ENCODE data around the gene TFAM.
A peak's percentile ranks its signal among the peaks of the same experiment; 100 is the strongest.

The TFAM gene

DNA sequence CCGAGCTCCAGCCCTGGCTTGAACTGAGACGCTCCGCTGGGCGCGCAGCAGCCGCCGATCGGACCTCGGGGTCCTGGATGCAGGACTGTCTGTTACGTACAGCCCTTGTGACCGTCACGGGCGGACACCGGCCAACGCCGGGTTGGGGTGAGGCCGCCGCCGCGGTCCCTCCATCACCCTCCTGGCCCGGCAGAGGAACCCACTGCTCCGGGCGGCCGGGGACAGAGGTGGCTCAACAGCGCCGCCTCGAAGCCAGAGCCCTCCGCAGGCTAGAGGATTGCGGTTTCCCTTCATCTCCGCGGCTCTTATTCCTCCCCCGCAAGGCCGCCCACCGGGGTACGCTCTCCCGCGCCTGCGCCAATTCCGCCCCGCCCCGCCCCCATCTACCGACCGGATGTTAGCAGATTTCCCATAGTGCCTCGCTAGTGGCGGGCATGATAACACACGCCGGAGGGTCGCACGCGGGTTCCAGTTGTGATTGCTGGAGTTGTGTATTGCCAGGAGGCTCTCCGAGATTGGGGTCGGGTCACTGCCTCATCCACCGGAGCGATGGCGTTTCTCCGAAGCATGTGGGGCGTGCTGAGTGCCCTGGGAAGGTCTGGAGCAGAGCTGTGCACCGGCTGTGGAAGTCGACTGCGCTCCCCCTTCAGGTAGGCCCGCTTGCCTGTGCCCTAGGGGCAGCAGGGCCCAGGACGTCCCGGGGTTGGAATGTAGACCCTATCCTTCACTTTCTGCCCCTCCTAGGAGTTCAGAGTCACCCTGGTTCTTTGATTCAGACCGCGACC, at the start of gene TFAM:
TFAM (plus strand) TSS at position 412 of the 785 bp plus-strand sequence; CDS start at position 550, 138 bp downstream.
- peak; percentile 95 for DNase-seq

DNA sequence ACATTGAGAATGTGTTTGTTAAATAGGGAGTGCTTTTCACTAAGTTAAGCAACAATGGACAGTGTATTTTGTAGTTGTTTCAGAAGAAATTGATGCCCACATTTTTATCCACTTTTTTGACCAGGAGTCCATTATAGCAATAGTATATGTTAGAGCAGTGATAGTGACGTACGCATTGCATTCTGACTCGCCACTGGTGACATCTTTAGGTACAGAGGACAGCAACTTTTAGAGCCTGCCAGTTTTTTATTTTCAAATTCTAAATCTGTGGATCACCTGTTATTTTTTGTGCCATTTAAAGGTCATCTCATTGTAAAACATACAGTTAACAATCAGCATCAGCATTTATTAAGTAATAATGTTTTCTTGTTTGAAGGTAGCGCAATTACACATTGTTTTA, 49.0 kb upstream of the TFAM start:
- no peak for DNase-seq

DNA sequence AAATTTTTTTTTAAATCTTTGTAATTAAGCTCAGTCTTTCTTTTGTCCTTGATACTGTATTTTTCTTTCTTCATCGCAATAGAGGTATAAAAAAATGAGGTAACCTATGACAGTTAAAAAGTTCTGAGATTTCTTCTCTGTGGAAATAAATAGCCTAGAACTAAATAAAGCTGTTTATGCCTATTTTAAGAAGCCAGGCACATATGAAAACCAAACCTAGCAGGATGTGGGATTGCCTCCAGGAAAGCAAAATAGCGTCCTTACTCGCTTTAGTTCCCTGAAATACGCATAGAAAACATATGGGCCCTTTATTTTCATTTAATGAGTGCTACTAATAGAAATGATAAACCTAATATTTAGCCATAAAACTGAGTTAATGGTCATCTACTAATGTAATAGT, 43.8 kb upstream of the TFAM start:
- DNase-seq, result no peak

DNA sequence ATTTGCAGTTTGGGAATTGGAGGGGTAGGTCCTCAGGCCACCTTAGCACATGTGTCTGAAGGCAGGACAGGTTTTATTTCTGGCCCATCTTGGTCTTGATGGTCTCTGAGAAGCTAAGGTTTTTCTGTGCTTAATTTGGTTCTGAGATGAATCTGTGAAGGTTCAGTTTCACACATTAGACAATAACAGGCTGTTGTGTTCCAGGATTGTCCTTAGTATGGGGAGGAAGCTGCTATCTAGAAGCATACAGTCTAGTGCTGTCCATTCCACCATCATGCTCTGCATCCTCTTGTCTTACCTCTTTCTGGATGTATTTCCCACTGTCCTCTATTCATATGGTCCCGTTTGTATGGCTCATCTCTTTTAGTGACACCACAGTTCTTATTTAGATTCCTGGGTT, 43.3 kb upstream of the TFAM start:
- DNase-seq, result no peak

DNA sequence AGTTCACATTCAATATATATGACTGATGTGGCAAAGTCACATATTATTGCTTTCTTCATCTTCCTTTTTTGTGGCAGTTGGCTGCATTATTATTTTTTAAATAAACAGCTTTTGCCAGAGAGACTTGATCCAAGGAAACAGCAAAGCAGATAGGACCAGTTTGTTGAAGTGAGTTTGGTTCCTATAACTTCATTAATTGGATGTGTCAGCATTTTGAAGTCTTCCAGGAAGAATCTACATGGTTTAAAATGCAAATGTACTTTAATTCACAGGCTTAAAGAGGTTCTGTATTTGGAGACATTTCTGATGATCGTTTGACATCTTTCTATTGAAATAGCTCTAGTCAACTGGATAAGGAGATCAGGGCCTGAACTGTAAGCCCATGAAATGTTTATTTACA, 37.2 kb upstream of the TFAM start:
- DNase-seq, result no peak

DNA sequence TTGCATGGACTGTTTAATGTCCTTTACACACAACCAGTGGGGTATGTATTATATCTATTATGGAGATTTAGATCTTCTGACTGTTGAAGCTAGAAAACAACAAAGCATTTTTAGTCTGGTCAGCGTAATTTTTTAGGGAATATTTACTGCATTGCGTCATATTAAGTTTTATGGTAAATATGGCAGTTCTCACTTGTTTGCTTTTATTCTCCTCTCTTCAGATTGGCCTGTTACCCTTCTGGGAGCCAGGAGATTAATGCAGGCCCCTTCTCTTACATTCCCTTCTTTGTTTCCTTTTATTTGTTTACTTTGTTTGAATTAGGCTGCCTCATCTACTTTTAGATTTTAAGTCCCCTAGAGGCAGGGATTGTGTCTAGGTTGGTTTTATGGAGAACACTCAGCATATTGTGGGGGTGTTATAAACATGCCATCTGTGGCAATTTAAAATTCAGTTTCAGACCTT, 36.6 kb upstream of the TFAM start:
- DNase-seq, result peak; percentile 27

DNA sequence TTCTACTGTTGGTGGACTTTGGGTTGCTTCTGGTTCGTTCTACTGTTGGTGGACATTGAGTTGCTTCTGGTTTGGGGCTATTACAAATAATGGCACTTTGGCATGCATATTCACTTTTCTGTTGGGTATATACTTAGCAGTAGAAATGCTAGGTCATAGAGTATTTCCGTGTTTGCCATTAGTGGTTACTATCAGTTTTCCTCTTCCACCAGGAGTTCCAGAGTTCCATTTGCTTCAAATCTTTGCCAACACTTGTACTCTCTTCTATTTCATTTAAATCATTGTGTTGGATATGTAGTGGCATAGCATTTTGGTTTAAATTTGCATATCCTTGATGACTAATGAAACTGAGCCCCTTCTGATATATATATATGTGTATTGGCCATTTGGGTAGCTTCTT, 35.2 kb upstream of the TFAM start:
- no peak for DNase-seq

DNA sequence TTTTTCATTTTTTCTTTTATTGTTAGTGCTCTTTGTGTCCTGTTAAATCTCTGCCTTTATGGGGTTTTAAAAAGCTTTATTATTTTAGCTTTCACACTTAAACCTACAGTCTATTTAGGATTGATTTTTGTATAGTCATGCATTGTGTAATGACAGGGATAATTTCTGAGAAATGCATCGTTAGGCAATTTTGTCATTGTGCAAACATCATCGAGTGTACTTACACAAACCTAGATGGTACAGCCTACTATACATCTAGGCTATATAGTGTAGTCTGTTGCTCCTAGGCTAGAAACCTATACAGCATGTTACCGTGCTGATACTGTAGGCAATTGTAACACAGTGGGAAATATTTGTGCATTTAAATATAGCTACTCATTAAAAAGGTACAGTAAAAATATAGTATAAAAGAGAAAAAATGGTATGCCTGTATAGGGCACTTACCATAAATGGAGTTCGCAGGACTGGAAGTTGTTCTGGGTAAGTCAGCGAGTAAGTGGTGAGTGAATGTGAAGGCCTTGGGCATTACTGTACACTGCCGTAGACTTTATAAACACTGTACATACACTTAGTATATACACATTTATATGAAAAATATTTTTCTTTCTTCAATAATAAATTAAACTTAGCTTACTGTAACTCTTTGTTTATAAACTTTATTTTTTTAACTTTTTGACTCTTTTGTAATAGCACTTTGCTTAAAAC, 34.4 kb upstream of the TFAM start:
- DNase-seq, result peak; percentile 51

DNA sequence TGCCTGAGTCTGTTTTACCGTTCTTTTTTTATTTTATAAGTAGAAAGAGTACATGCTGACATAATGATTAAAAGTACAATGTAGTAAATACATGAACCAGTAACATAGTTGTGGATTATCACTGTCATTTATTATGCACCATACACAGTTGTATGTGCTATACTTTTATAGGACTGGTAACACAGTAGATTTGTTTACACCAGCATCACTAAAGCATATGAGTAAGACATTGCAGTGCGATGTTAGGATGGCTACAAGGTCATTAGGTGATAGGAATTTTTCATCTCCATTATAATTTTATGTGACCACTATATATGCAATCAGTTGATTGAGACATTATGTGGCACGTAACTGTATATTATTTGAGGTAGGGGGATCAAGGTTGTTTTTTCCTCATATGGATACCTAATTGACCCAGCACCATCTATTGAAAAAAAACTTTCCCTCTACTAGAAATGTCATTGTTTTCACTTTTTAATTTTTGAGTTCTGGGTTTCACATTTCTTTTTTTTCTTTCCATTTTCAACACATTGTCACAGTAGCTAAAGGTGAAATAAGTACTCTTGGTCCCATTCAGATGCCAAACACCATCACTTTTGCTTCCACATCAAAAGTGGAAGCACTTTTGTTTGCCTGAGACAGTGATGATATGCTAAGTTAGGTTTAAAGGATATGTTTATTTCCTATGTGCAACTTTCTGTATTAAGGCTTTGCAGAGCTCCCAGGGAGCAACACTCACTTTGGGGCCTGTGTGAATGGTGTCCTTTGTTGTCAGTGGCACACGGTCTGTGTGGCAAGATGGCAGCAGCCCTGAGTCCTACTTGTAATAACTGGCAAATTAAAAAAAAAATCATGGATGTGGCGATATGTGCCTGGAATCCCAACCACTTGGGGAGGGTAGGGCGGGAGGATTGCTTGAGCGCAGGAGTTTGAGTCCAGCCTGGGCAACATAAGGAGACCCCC, 33.3 kb upstream of the TFAM start:
- no peak for DNase-seq

DNA sequence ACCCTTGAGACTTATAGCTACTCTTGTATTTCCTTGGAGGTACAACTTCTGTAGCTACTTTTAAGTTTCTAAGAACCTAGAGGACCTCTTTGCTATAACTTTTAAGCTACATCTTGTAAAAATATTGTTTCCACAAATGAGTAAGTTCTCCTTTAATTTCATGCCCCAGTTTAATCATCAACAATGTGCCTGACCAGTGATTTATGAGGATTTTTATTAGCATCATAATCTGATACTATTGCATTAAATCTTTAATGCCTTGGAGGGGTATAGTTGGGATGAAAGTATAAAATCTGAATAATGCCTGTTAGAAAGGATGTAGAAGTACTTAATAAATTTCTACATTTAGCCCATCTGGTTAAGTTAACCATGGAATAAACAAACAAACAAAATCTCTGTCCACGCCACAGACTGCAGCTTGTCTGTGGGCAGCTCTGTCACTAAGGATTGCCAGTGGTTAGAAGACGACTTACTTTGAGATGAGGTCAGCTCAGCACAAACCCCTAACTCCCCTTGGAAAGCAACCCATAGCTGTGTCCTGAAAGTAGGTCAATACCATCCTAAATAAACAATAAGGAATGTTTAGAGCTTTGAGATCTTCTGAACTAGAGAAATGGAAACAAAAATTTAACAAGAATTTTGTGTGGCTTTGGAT, 32.1 kb upstream of the TFAM start:
- no peak for DNase-seq

DNA sequence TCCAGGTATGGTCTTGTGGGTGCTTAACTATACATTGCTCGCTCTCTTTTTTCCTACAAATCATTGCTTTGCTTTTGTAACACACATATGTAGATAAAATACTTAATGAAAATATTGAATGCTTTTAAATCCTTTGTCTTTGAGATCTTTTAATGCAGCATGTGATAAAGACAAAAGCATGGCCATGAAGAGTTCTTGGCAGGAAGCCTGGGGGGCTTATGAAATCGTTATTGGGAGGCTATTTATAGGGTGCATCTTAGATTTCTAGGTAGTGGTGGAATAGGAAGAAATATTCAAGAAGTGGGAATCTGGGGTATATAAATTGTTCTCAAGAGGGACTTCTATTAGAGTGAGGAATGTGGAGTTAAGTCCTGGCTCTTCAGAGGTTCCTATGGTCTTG, 28.5 kb upstream of the TFAM start:
- no peak for DNase-seq

DNA sequence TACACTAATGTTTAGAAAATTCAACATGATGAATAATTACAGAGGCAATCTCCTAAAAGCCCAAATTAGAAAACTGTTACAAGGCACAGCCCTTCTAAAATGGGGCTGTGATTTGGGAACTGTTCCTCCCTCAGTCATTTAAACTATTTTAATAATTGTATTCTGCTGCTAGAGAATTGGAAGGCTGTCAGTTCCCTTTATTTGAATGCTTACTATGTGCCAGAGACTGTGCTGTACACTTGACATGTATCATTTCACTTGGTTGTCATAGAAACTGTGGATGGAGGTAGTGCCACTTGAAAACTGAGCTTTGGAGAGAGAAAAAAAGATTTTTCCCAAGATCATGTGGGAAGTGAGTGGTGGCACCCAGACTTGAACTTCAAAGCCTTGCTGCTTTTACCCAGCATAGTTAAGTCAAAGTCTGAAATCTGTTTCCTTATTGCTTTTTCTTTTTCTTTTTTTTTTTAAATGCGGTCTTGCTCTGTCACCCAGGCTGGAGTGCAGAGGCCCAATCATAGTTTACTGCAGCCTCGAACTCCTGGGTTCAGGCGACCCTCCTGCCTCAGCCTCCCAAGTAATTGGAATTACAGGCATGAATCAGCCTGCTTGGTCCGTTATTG, 26.8 kb upstream of the TFAM start:
- peak; percentile 5 for DNase-seq

DNA sequence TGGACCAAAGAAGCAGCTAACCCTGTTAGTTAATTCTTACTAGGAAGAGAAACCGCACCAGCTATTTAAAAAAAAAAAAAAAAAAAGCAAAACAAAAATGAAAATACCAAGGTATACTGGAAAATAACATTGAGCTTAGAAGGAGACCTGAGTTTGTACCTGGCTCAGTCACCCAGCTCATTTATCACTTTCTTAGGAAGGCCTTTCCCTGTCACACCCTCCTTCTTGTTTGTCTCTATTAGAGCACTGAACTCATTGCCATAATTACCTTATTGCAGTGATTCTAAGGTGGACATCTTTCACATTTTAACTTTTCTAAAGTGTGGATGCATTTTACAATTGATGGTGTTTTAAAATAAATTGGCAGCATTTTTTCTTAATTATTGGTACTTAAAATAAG, 26.3 kb upstream of the TFAM start:
- DNase-seq, result no peak

DNA sequence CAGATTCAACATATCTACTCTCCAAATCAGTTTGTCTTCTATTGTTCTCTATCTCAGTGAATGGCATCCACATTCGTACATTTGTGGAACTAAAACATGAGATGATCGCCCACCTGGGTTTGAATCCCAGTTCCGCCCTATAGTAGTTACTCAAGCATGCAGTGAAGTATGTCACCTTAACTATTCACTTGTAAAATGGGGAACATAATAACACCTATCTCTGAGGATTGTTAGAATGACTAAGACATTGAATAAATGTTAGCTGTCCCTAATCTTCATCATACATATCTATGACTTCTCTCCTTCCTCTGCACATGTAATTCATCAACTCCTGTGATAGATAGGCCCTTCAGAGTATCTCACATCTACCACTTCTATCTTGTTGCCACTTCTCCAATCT, 25.7 kb upstream of the TFAM start:
- DNase-seq, result no peak

DNA sequence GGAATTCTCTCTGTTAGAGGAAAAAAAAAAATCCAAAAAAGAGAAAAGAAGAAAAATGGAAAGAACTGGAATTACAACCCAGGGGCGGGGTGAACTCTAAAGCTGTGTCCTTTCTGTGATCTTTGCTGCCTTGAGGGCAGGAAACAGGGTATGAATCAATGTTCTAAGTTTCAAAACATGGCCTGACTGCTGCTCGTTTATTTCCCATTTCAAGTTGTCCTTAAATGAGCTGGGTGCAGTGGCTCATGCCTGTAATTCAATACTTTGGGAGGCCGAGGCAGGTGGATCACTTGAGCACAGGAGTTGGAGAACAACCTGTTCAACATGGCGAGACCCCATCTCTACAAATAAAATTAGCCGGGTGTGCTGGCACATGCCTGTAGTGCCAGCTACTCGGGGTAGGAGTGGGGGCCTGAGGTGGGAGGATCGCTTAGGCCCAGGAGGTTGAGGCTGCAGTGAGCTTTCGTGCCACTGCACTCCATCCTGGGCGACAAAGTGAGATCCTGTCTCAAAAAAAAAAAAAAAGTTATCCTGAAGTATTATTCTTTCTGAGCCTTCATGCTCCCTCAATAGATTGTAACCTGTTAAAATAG, 24.7 kb upstream of the TFAM start:
- DNase-seq, result no peak

DNA sequence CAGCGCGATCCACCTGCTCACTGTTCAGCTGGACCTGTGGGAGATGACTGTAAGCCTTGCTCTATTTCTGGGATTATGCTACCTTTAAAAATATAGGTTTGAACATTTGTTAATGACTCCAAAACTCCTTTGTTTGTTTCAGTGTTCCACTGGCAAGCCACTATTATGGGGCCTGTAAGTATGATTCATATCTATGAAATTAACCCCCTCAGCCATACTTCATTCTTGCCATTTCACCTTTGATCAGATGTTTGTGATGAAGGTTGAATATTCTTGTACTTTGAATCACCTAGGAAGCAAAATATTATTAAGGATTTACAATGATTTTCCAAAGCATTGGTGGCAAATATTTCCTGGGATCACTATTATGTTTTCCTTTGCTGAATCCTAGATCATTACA, 23.9 kb upstream of the TFAM start:
- DNase-seq, result no peak

DNA sequence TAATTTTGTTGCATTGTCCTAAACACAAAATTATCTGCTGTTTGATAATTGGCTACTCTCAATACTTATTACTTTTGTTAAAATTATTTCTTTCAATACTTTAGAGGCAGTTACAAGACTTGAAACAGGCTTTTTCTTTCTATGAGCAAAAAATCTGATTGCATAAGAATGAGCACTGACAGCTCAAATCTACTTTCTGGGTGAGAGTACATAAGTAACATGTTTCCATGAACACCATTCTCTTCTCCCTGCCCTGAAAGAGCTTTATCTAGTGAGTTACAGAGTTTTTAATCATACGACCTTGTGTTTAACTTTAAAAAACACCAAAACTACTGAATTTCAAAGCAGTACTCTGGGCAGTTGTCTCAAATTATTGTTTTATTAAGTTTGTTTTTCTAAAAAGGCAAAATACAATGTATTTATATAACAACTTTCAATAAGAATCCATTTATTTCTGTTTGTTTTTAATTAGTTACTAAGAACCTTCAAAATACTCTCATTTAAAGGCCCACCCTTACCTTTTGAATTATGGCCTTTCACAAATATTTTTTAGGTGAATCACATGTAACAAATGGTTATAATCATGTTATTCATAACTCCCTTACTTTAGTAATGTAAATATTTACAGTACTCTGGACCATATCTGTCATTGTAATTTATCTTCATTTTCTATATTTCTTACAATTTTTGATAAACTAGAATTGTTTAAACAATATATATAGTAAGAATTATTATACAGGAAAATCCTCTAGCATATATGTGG, 23.0 kb upstream of the TFAM start:
- no peak for DNase-seq

DNA sequence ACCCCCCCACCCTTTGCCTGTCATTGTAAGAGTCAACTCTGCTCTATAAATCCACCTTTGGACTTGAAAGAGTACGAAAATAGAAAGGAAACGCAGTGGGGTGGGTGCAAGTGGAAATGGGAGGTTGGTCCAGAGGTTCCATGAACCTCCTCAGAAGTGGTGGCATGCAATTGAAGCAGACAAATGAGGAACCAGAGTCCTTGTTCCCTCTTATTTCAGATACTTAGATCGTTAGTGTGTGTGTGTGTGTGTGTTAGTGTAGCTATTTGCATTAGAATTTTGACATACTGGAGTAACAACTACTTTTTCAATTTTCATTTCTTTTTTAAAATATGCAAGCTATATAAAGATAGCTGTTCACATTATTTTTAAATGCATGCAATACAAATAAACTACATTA, 18.1 kb upstream of the TFAM start:
- no peak for DNase-seq

DNA sequence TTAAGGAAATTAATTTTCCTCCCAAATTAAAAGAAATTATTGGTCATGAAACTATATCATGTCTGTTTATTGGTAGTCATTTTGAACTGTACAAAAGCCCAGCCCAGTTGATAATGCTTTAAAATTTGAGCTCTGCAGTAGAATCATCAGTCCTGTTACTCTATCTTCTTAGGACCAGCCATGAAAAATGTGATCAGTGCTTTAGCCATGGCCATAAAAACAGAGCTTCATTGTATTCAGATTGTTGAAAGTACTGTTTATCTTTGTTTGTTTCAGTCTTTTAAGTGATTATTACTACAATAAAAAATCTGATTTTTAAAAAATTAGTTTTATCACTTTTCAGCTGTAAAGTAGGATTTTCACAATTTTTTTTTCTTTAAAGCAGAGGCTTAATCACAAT, 13.7 kb upstream of the TFAM start:
- DNase-seq, result no peak

DNA sequence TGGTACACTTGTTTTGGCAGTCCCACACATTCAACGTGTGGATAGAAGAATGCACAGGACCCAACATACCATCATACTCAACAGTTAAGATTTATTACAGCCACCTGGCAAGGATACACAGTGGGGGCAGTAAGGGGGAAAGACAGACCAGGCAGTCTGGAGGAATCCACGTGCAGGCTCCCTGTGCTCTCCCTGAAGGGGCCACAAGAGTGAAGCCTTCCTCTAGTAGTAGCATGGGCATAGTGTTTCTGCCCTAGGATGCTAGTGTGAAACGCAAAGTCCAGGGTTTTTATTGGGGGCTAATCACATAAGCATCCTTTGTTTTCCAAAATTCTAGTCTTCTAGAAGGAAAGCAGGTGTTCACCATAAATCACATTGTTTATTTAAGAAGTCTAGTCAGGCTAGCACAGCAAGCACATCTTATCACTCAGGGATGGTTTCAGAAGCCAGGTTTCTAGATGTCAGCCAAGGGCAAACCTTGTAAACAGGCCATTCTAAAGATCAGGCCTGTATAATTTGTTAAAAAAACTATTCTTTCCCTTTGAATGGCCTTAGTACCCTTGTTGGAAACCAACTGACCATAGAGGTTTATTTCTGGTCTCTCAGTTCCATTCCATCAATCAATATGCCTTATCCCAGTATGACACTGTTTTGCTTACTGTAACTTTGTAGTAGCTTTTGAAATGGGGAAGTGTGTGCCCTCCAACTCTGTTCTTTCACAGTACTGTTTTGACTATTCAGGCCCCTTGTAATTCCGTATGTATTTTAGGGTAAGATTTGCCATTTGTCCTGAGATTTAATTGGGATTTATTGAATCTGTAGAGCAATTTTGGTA, 12.4 kb upstream of the TFAM start:
- no peak for DNase-seq
